CD4-positive, alpha-beta T cell treated with Interleukin-17A for 1 hour (primary cell): ENCODE measurements around the gene CPS1.
A peak's percentile ranks its signal among the peaks of the same experiment; 100 is the strongest.

Experiments used
- DNase-seq: peaks from one replicate; pipeline ENCODE4 v3.0.0-alpha.2; 2020

The CPS1 gene

DNA sequence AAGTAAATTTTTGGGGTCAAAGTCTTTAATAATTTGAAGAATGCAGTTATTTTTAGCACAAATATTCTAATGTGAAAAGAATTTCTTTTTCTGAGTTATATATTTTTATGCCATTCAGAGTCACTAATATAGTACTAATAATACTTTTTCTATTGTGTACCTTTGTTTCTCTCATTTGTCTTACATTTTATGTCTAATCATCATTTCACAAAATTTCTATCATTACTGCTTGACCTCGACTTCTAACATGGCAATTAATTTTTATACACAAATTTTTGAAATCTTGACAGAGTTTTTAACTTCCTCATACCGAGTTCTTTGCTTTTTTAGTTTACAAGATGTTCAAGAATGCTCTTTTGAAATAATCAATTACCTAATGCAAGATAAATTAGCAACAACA lies 8.4 kb upstream of the CPS1 start:
- no peak for DNase-seq

DNA sequence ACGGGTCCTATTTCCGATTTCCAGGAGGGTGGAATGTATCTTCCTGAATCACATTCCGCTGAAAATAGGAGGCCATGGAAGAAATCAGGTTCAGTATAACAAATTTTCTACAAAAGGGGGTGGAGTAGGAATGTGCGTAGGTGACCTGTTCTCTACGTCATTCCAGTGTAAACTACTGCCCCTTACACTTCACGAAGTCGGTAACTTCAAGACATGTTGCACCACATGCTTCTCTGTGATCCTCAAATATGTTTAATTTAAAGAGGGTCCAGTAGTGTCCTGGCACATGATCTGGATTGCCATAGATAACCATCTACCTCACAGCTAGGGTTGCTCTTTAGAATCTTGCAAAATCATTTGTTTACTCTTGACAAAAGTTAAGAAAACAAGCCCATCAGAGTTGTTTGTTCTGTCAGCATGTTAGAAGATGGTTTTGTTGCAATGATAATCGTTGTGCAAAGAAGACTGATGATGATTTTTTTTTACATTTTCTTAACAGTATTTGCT lies 7.5 kb upstream of the CPS1 start:
- no peak for DNase-seq

DNA sequence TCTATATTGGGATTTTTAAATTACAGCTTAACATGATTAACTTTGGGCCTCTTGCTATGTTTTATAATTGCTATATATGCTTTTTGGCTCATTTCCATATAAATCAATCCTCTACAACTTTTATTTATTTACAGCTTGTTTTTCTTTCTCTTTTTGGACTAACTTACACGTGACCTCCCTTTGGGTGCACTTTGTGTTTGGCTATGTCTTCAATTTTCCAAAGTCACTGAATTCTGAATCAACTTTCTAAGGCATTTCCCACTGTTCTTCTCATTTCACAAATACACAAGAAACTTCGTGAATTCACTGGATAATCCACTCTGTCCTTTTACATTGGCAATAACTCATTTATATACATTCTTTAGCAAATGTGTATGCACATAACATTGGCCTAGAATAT lies 5.4 kb upstream of the CPS1 start:
- DNase-seq: no peak

DNA sequence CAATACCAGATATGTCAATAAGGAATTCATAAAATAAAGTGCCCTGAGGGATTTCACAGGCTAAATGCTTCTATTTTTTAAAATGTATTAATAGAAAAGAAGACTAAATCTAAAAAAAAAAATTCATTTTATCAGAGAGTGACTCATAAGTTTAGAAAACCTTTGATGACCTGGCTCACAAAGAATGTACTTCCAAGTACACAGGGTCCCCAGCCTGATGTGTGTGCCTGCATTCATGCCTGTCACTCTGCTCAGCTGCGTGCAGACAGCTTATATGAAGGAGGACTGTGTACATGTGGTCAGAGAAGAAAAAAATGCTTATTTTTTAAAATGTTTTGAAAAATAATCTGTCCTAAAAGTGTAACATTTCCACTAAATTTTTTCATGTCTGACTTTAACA lies 3.0 kb upstream of the CPS1 start:
- no peak for DNase-seq

DNA sequence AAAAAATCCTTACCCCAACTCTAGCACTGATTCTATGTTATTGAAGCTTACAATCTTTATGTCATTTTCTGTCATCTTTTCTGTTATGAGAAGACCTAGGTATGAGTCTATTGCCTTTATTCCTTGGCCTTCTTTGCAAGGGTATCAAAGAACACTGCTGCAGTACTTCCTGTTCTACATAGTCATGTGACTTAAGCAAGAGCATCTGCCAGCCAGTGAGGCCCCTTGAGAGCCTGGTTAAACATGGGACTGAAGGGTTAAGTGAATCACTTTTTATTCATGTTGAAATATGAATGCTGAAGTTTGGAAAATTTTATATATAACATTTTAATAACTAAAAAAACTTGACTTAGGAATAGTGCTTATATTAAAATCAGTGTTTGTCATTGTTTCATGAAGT lies 844 bp upstream of the CPS1 start:
- DNase-seq: no peak

DNA sequence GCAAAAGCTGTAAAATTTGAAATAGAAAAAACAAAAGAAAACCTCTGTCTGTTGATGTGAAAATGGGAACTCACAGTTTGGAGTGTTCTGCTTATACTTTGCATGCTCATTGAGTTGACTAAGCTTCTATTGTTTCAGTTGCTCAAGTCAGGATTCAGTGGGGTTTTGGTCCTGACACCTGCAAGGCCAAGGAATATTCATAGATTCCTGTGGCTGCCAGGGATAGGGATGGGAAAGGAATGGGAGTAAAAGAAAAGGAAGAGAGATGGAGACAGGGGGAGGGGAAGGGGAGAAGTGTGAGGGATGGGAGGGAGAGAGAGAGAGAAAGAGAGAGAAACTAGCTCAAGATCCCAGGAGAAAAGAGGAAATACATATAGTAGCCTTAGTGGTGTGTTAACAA lies 1.3 kb downstream of the CPS1 start:
- no peak for DNase-seq

DNA sequence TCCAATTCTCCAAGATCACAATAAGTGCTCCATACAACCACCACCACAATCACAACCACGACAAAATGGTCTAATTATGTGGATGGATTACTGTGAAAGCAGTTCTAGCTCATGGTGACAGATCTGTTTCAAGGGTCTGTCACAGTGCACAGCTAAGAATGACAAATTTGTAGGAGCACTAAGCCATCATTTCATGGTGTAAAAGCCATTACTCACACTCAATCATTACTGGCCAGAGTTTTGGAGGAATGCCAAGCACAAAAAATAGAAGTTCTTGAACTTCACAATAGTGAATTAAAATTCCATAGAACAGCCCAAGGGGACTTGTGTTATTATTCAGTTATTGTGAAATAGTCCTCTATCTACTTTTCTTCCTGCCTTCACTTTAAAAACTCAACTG lies 2.3 kb downstream of the CPS1 start:
- no peak for DNase-seq

DNA sequence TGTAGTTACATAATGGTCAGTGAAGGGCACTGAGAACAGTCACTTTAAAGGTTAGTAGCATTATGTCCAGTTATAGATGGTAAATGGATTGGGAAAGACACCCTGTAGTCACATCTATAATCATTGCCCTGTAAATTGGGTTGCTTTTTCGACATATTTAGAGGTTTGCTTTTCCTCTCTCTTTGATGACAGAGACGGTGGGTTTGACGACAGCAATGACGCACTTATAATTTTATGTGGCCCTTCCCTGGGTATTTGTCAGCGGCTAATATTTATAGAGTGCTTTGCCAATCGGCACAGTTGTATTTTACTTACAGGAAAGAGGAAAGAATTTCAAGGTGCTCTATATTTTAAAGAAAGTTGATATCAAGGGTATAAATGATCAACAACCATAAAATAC lies 2.8 kb downstream of the CPS1 start:
- no peak for DNase-seq

DNA sequence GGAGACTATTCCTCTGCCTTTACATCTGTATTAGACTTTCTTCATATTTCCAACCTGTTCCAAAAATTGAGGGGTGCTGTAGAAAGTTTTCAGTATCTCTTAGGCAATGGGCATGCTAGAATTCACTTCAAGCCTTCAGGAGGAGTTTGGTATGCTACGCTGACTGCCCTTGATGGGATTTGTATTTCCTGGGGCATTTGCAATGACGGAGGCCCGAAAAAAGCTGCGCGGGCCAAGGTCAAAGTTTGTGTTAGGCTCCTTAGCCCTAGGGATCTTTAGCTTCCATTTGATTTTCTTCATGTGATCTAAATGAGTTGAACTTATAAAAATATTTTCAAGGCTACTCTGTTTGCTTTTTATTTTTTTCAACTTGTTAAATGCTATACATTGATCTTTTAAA lies 5.1 kb downstream of the CPS1 start:
- no peak for DNase-seq

DNA sequence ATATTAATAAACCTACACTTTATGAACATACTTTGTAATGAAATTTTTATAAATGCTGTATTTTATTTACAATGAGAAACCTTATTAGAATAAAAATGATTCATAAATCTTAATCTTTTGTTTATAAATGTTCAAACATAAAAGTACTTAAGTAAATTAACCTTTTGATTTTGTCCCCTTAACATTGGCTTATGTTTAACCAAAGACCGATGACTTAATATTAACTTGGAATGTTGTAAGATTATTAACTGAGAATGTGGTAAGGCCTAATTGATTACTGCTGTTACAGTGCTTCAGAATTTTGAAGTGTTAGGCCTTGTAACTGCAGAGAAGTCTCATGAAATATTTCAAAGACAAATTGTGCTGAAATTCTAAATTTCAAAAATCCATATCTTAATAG lies 5.7 kb downstream of the CPS1 start:
- DNase-seq: no peak

DNA sequence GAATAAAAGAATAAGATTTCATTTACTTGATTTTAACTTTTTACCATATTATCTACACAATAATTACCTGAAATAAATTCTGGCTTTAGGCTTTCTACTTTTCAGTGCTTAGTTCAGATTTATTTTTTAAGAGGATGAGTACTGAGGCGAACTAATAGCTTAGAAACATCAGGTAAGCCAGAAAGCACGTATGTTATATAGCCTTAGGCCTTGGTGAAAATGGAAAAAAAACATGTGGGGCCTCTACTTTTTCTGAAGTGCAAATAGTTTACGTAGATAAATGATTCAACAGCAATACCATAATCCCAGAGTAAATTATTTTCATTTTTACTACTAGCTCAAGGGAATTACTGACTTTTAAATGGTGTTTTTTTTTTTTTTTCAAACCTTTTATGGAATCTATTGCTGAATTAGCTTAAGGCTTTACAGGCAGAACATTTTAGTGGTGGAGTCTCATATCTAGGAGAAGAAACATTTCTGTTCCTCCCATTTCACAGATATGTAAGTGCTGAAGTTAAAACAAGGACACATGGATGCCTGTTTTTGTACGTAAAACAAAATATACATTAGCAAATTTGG lies 6.2 kb downstream of the CPS1 start:
- no peak for DNase-seq

DNA sequence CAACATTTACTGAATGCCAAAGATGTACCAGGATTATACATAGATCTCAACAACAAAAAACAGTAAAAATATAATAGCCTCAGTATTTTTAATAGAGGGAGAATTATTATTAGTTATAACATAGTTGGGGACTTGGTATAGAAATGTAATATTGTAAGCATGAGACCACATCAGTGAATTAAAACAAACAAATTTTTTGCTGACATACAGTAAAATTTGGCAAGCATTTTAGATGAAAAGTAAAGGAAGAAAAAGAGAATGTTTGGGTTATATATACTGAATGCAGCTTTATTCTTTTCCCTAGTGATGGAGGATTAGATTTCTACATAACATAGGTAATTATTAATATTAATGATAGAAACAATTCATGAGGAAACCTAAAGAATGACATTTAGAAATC lies 10.9 kb downstream of the CPS1 start:
- no peak for DNase-seq

DNA sequence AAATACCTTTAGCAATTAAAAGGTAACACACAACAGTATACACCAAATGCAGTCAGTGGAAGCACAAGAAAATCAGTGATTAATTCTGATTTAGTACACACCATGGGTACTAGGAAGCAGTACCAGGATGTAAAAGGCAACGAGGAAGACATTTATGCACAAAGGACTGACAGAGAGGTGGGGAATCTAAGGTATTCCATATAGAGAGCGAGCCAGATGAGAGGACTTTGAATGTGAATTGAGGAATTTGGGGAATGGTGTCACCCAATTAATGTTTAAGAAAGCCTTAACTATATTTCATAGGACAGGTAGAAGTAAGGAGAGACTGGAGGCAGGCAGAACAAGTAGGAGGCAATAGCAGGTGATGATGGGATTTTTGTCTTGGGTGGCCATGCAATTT lies 11.7 kb downstream of the CPS1 start:
- DNase-seq: no peak

DNA sequence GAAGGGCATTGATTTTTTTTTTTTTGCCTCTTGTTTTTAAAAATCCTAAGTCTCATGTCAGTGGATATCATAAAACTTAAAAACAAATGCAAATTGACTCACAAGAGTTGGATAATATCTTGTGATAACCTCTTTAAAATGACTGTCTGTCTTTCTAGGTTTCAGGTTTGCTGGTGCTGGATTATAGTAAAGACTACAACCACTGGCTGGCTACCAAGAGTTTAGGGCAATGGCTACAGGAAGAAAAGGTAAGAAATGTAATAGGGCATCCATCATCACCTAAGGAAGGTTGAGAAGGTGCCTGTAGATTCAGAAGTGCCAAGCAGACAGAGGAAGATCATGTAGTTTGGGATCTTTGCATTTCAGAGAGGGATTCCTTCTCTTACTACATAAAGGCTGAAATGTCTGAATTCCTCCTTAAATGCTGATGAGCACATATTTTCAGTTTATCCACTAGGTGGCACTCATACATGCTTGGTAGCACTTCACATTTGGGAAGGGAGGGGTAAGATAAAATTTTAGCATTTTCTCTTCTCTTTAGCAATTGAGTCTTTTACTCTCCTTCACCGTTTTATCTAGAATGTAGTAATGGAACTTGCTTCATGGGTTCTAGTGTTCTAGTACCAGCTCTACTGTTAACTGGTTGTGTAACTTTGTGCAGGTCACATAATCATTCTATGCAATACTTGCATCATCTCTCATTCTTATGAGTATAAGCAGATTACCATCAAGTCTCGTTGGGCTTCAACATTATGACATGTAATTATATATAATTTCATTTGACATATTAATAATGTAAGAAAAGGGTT lies 21.1 kb downstream of the CPS1 start:
- peak; percentile 39 for DNase-seq

DNA sequence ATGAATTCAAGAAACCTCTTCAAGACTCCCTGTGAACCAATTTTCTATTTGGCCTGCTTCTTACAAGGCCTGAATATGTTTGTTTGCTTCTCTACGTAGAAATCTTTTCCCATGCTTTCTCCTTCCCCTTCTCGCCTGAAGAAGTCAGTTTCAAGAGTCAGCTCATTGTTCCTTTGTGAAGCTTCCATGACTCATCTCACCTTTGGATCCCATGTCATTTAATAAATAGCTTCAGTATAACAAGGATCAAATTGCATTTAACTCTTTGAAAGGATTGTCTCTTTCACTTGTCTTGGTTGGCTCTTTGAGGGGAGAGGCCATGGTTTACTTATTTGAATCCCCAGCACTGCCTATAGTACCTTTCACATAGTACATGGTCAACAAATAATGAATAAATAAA lies 28.4 kb downstream of the CPS1 start:
- DNase-seq: no peak

DNA sequence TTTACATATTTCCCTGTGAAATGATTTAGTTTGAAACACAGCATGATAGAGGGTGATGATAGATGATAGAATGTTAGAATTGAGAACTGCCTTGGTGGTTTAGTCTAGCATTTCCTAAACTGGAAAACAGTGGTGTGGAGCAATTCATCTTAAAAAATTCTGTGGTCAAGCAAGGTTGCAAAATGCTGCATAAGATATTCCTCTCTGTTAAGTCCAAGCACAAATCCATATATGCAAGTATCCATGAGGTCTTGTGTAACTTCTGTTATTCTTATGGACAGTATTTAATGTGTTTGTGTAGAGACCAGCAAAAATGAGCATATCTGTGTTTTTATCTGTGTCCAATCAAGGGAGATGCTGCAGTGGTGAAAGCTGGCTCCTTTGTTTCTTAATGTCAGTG lies 30.0 kb downstream of the CPS1 start:
- DNase-seq: no peak

DNA sequence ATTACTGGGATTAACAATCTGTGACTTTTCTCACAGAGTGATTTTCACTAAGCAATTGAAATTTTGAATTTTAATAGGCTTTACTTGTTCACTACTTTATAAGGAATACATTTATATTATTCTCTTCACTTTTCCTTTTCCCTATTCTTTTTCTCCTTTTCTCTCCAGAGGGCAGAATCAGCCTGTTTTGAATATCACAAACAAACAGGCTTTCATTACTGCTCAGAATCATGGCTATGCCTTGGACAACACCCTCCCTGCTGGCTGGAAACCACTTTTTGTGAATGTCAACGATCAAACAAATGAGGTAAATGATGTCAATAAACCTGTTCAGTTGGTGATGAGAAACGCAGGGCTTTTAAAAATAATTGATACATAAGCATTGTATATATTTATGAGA lies 35.3 kb downstream of the CPS1 start:
- no peak for DNase-seq

DNA sequence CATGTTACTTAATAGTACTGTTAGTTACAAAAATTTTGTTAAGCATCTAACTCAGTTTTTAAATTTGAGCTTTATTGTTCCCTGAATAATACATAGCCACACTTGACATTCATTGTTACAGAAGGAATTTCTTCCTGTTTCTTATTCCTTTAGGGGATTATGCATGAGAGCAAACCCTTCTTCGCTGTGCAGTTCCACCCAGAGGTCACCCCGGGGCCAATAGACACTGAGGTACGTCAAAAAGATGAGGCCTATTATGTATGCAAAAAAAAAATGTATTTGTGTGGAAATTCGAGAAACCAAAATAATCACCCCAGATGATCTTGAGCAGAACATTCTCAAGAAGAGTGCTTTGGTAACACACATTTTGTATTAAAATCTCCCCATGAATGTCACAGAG lies 36.3 kb downstream of the CPS1 start:
- DNase-seq: no peak

DNA sequence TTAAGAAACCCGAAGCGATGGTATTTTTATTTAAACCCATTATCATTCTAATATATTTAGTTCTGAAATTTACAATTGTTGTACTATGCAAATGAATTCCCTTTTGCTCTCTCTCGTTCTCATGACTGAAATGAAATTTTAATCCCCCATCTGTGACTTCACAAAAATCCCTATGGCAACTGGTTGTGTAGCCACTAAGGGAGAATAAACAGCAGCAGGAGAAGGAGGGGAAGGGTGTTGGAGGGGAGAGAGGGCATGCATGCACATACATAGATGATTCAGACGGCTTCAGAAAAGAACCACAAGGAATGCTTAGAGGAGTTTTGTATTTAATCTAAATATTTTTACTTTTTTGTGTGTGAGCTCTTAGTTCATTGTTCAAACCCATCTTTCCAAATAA lies 36.8 kb downstream of the CPS1 start:
- no peak for DNase-seq

DNA sequence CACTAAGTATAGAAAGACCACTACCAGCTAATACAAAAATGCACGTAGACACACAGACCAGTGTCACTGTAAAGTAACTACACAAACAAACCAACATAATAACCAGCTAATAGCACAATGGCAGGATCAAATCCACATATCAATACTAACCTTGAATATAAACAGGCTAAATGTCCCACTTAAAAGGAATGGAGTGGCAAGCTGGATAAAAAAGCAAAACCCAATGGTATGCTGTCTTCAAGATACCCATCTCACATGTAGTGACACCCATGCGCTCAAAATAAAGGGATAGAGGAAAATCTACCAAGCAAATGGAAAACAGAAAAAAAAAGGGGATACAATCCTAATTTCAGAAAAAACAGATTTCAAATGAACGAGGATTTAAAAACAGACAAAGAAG lies 41.8 kb downstream of the CPS1 start:
- no peak for DNase-seq

DNA sequence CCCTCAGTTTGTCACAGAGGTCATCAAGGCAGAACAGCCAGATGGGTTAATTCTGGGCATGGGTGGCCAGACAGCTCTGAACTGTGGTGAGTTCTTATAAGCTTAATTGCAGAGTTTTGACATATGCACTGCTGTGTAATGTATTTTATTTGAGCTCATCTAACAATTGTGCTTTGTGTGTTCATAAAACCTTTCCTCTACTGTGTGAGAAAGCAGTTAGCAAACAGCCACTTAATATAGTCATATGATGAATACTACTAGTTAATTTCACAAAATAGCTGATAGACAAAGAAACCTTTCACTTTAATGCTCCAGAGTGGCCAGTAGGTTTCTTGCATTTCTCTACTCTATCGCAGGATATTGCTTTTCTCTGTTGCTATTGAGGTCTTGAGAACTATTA lies 43.1 kb downstream of the CPS1 start:
- no peak for DNase-seq

DNA sequence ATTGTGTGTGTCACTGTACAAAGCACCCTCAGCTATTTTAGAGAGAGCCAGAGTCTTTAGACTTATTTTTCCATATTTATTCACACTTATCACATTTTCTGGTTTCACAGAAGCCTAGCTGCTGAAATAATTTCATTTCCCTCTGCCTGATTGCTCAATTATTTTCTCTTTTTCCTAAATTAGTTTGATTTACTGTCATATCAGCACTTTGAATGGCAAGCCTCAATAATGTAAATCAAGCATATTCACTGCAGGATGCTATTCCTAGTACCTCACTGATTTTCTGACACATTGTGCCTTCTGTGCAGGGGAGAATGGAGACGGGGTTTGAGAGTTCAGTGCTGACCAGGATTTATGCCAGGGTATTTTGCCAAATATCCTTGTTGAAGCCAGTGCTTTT lies 48.3 kb downstream of the CPS1 start:
- no peak for DNase-seq

DNA sequence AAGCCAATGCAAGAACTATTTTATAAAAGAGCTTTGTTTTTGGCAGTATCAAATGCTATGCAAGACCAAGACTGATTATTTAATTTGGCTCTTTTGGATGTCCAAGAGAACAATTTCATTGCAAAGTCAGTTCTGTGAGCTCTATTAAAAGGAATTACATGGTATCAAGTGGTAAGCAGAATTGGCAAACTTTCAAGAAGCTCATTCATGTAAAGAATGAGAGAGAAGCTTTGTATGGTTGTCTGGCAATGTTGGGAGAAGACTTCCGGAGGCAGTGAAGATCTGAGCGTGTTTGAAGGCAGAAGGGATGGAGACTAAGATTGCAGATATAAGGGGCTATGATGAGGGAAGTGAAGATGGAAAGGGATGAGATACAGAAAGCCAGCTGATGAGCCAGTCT lies 49.6 kb downstream of the CPS1 start:
- DNase-seq: no peak

DNA sequence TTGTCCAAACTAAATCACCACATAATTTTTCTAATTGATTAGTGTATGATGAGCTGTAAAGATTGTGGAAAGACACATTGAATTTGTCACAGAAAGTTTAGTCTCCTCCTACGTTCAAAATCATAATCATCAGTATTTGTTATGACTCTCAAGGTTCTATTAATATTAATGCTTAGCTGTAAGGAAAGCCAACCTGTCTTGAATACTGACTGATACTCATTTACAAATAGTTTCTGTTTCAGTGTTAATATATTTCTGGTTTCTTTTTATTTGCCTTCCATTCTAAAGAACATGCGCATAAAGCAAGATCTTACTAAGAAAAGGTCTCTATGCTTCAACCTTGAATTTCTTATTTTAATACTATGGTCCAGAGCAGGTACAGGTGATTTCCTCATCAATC lies 55.1 kb downstream of the CPS1 start:
- no peak for DNase-seq

DNA sequence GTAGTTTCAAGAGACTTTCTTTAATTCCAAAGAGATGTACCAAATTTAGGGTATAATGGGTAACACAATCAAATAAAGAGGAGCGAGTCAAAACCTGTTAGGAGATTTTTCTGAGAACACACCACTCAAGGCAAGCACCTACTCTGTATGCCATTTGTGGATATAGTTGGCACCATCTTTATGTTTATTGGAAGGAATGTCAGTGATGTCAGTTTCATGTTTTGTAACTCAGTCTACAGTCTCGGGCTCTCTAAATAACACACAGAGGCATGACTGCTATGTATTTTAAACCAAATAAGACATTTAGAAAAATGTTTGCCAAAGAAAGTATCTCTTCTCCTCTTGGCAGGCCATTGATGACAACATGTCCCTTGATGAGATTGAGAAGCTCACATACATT lies 59.7 kb downstream of the CPS1 start:
- no peak for DNase-seq
